Activated CD4-positive, alpha-beta T cell treated with anti-CD3 and anti-CD28 coated beads for 24 hours (primary cell): ENCODE measurements around the gene DNAAF8.

Experiments
- DNase-seq, 2 donors: peaks; one replicate each; pipeline ENCODE4 v3.0.0-alpha.2; 2020; ENCODE audit warnings: low read depth in 2 of 2

The DNAAF8 gene

DNA sequence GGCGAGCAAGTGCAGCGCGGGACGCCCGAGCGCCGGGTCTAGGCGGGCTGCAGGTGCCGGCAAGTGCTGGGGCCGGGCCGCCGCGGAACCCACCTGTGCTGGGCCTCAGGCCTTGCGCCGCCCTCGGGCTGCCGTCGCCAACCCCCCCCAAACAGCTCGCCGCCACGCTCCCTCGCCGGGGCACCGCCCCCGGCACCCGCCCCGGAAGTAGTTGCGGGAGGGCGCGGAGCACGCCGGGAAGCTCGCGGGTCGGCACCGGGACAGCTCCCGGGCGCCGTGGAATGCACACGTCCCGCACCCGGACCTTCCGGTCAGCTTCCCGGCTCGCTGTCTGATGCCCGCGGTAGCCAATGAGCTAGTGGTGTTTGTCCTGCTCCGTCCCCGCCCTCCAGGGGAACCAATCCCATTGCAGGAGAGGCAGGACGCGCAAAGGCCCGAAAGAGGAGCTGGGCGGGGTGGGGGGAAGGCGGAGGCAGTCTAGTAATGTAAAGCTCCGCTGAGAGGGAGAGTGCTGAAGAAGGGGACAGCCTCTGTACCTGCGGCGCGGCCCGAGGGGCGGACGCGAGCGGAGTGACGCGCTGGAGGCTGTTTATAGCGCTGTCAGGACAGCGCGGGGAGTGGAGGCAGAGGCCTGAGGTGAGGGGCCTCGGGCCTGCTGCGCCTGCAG lies at the start of gene DNAAF8, which contains the start of gene ANKS3:
Gene DNAAF8 (plus strand): TSS at position 475 of the 667 bp plus-strand sequence. CDS start 1,978 bp downstream, outside the sequence.
Gene ANKS3 (minus strand): TSS at position 209 of the 667 bp plus-strand sequence. CDS start 4,122 bp downstream, outside the sequence.
- DNase-seq: peak; percentile 65 to 67

GRCh38 chr16:4684763-4685162 lies 49.6 kb upstream of the DNAAF8 start:
- no peak for DNase-seq

DNA sequence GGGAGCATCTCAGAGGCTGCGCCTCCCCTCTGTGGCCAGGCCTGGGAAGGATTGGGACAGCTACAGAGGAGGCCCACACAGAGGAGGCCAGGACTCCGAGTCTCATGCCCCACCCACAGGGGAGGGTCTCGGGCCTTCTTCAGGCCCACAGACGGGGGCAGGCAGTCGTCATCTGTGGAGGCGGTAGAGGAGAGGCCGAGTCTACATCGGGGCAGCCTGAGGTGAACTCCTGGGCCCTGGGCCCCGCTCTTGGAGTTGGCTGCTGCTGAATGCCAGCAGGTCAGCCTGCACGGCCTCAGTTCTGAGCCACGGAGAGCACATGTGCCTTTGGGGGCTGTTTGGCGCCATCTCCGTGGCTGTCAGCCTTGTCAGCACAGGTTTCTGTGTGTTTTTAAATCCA lies 49.0 kb upstream of the DNAAF8 start:
- DNase-seq: no peak

DNA sequence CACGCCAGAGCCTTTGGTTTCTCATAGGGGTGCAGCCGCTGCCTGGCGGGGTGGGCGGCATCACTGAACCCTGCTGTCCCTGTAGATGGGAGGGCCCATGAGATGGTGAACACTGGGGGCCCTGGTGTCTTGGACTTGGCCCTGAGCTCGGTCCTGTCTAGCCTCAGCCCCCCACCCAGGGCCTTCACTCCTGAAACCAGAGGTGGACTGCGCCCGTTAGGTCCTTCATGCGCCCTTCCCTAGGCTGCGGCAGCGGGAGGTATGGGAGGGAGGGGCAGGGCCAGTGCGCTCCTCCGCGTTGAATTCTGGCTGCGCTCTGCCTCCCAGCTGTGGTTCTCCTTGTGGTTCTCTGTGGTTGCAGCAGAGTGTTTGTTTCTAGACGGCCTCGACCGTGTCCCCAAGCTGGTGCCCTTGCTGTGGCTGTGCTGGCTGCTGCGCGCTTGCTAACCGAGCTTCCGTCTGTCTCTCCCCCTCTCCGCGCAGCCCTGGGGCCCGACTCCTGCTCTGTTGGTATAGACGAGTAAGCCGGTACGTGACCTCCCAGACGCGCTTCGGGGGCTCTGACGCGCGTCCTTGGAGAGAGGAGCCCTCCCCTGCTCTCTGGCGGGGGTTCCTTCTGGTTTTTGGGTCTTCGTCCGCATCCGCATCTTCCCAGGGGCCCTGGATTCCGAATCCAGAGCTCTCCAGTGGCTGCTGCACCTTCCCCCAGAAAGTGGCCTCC lies 48.4 kb upstream of the DNAAF8 start:
- DNase-seq: no peak

DNA sequence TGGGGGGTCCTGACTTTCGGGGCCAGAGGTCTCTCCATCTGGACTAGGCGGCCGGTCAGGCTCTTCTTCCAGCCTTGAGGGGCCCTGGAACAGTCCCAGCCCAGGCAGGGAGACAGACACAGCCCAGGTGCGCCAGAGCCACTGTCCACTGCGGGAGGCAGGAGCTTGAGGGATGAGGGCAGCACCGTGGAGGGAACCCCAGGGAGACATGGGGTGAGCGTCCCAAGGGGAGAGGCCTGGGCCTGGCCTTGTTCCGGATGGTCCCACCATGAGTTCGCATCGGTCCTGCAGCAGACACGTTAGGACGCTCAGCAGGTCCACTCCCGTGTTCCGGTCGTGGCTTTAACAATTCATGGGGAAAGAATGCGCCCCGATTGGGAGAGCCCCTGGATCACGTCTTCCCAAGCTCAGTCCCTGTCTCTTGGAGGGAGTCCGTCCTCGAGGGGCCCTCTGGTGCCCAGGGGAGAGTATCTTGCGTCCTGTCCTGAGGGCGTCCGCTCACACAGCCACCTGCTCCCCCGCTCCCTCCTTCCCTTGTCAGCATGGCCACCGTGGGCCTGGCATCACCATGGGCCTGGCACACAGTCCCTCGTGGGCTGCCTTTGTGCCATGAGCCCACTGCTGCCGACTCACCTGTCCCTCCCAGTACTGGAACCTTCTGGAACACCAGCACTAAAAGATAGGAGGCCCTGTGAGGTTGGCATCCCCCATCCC lies 47.7 kb upstream of the DNAAF8 start:
- DNase-seq: no peak

- DNase-seq: no peak
Observed at GRCh38 chr16:4687416-4687815, 46.9 kb upstream of the DNAAF8 start.

DNA sequence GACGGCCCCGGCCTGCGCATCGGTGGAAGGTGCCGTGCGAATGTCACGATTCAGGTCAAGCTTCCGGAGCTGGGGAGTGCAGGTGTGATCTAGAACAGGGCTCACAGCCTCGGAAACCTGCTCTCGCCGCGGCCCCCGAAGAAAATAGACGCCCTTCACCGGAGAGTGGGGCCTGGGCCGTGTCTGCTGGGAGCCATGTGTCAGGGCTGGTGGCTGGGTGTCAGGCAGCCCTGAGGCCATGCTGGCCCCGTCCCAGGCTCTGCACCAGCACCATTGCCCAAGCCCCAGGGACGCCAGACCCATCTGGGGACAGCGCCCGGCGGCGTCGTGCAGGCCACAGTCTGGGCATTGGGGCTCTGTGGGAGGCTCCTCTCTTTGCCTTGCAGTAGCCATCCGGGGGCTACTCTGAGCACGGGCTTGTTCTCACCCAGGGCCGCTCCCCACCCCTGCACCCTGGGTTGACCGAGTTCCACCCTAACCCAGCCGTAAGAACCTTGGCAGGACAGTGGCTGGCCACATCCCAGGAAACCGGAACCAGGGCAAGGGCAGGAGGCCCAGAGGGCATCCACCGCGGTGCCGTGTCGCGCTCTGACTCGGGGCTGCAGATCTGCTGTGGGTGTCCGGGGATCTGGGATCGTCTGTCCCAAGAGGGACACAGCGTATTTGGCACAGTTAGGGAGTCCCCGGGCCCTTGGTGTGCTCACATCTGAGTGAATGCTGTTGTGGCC lies 46.2 kb upstream of the DNAAF8 start:
- no peak for DNase-seq

- no peak for DNase-seq
Observed at GRCh38 chr16:4688674-4689045, 45.7 kb upstream of the DNAAF8 start.

DNA sequence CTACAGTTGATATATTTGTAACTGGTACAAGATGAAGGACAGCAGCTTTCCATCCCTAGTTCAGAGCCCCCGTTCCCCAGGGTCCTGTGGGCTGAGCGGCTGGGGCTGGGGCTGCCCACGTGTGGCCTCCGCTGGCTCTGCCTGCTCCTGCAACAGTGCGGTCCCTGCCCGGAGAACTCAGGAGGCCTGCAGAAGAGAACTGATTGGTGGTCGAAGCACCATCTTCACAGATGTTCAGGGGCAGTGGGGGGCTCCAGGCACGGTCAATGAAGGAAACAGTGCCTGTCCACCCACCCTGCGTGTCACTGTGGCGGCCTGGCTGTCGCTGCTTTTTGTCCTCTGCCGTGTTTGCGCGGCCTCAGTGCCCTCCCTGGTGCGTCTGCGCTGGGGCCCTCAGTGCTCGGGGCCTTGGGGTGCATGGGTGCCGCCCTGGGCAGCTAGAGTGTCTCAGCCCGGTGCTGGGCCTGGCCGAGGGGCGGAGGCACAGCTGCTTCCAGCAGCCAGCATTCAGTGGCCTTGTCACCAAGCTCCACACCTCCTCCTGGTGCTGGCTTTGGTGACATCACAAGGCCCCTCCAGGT lies 45.2 kb upstream of the DNAAF8 start:
- no peak for DNase-seq

GRCh38 chr16:4689864-4690704 lies 44.3 kb upstream of the DNAAF8 start:
- DNase-seq: no peak

- DNase-seq: no peak
Observed at GRCh38 chr16:4690946-4691665, 43.2 kb upstream of the DNAAF8 start.

GRCh38 chr16:4691666-4692412 lies 42.5 kb upstream of the DNAAF8 start:
- DNase-seq: no peak

- no peak for DNase-seq
Observed at GRCh38 chr16:4692460-4693295, 41.7 kb upstream of the DNAAF8 start.

GRCh38 chr16:4693296-4693955 lies 40.9 kb upstream of the DNAAF8 start, which contains the start of gene NUDT16L1:
TSS of gene NUDT16L1 (plus strand) at chr16:4693562. CDS start at chr16:4693727, 165 bp downstream.
- peak; percentile 94 to 96 for DNase-seq

DNA sequence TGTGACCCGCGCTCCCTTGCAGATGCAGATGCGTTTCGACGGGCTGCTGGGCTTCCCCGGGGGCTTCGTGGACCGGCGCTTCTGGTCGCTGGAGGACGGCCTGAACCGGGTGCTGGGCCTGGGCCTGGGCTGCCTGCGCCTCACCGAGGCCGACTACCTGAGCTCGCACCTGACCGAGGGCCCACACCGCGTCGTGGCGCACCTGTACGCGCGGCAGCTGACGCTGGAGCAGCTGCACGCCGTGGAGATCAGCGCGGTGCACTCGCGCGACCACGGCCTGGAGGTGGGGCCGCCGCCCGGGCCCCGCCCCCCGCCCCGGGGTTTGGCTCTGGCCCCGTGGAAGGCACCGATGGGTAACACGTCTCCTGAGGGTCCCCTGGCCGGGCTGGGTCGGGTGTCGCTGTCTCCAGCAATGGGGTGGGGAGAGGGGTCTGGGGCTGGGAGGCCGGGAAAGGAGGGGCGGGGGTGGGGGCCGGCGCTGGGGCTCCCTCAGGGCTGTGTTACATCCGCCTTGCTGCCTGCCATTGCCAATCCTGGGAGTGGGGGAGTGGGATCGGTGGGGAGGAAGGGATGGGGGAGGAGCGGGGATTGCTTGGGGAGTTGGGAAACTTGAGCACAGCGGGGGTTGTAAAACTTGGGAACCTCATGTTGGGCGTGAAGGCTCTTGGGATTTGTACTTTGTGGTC lies 40.2 kb upstream of the DNAAF8 start:
- DNase-seq: no peak

- DNase-seq: no peak
Observed at GRCh38 chr16:4694642-4695451, 39.5 kb upstream of the DNAAF8 start.
